Activated CD8-positive, alpha-beta T cell treated with anti-CD3 and anti-CD28 coated beads, Interleukin-2, amount 10 ng/mL, durations not matched to agents 7 days and 5 days (primary cell): ENCODE data around the gene SLC24A3. TPM values are rescaled to one million over a fixed set of nuclear protein-coding genes. Genes with fewer than 3 reads are reported as not detected.

ENCODE experiments used
- ATAC-seq: fragments of 150-1000 bp; cut with Tn5 transposase; one replicate; pipeline ENCODE4 v1.10.0; 2021; ENCODE audit warnings: moderate library complexity
- CTCF ChIA-PET: fragments of 350-600 bp; sonication (Branson Sonifier 250); formaldehyde crosslinking; loops from one replicate; lab custom pipeline; 2021; ENCODE audit warnings: antibody characterized with exemption; lab: Charles Lee
- POLR2A ChIA-PET: fragments of 350-600 bp; sonication (Branson Sonifier 250); formaldehyde crosslinking; loops from one replicate; lab custom pipeline; 2021; ENCODE audit warnings: antibody characterized with exemption; lab: Charles Lee
- DNase-seq: peaks from one replicate; pipeline ENCODE4 v3.0.0-alpha.2; 2020
- H3K27ac Mint-ChIP-seq: one replicate; pipeline ENCODE4 v1.8.0; 2021; ENCODE audit warnings: mild to moderate bottlenecking, mixed read lengths
- H3K27me3 Mint-ChIP-seq: one replicate; pipeline ENCODE4 v1.8.0; 2021; ENCODE audit warnings: low read depth, mixed read lengths
- H3K36me3 Mint-ChIP-seq: one replicate; pipeline ENCODE4 v1.8.0; 2021; ENCODE audit warnings: low read depth, mixed read lengths
- H3K4me1 Mint-ChIP-seq: one replicate; pipeline ENCODE4 v1.8.0; 2021; ENCODE audit warnings: low read depth, mixed read lengths
- H3K4me3 Mint-ChIP-seq: one replicate; pipeline ENCODE4 v1.8.0; 2021; ENCODE audit warnings: mild to moderate bottlenecking, mixed read lengths
- H3K9me3 Mint-ChIP-seq: one replicate; pipeline ENCODE4 v1.8.0; 2022; ENCODE audit warnings: mixed read lengths; ENCODE audit not compliant: insufficient read depth
- total RNA-seq, 2 experiments: library from RNA; stranded (reverse); gene quantifications; one replicate each; pipeline ENCODE4 v1.2.3, GENCODE V29; 2021

The SLC24A3 gene
- total RNA-seq, 2 experiments from 2014 or later = not detected

DNA sequence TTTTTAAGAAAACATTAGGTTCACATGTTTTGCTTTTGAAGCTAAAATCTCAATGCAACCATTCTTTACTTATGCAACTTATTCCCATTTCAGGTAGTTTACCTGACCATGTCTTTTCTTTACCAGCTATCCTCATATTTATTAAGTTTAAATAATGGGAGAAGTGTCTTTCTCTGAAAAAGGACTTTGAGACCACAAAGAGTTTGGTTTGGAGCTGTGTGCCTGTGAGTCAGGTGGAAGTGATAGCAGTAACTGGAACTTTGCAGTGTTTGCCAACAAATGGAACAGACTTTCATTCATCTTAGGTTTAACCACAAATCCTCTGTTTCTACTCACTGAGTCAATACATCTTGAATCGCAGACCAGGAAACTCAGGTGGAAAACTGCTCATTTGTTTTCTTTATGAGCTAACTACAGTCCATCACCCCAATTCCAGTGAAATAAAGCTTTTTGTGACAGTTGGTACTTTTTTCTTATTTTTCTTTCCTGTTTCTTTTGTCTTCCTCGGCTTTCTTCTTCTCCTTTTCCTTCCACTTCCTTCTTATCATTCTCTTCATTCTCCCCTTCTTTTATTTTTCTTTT lies 397.3 kb downstream of the SLC24A3 start:
- H3K4me1 Mint-ChIP-seq = no peaks in the 10 kb centered on the region
- peaks cover 3% of the 10 kb centered on the region for H3K27me3 Mint-ChIP-seq
- no peaks in the 10 kb centered on the region for H3K36me3 Mint-ChIP-seq
- no peaks in the 10 kb centered on the region for H3K9me3 Mint-ChIP-seq
- POLR2A ChIA-PET = no interaction called here
- CTCF ChIA-PET = no interaction called here
- no peak for ATAC-seq
- no peak overlapping the region for H3K4me3 Mint-ChIP-seq
- no peak overlapping the region for H3K27ac Mint-ChIP-seq
- DNase-seq = no peak

DNA sequence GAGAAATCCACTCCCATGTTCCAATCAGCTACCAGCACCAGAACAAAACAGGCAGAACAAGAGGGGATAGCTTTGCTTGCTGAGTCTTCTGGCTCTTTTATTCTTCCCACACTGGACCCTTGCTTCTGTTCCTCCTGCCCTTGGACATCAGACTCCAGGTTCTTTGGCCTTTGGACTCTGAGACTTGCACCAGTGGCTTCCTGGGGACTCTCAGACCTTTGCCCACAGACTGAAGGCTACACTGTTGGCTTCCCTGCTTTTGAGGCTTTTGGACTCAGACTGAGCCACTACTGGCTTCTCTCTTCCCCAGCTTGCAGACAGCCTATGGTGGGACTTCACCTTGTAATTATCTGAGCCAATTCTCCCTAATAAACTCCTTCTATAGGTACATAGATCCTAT lies 403.2 kb downstream of the SLC24A3 start:
- no peaks in the 10 kb centered on the region for H3K36me3 Mint-ChIP-seq
- CTCF ChIA-PET = no interaction called here
- no peaks in the 10 kb centered on the region for H3K9me3 Mint-ChIP-seq
- DNase-seq = no peak
- H3K4me1 Mint-ChIP-seq = no peaks in the 10 kb centered on the region
- H3K27me3 Mint-ChIP-seq = peaks cover 3% of the 10 kb centered on the region
- POLR2A ChIA-PET = no interaction called here
- H3K27ac Mint-ChIP-seq = no peak overlapping the region
- H3K4me3 Mint-ChIP-seq = no peak overlapping the region
- no peak for ATAC-seq

DNA sequence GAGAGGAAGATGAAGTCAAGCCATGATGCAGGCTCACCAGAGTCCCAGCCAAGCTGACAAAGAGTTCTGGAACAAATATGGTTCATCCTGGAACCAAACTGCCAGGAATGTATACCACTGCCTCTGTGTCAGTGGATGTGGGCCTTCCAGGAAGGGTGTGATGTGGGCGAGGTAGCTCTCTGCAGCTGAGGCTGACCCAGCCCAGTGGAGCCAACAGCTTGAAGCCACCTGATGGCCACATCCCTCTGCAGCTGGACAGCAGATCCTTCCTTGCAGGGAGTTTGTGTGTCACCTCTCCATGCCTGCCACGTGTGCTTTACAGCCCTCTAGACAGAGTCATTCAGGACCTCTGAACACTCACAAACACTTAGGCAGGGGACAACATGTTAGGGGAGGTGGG lies 403.6 kb downstream of the SLC24A3 start:
- ATAC-seq (no peak), DNase-seq (no peak)
- H3K9me3 Mint-ChIP-seq = no peaks in the 10 kb centered on the region
- no peak overlapping the region for H3K4me3 Mint-ChIP-seq
- ChIA-PET CTCF (interaction anchor here (1.4 kb wide), 1 partner anchor 13 kb away, joined by 5 read pairs; no protein-coding TSS in a partner anchor), POLR2A (no interaction called here)
- no peaks in the 10 kb centered on the region for H3K4me1 Mint-ChIP-seq
- peaks cover 3% of the 10 kb centered on the region for H3K27me3 Mint-ChIP-seq
- no peaks in the 10 kb centered on the region for H3K36me3 Mint-ChIP-seq
- H3K27ac Mint-ChIP-seq = no peak overlapping the region

GRCh38 chr20:19616620-19617019 lies 404.2 kb downstream of the SLC24A3 start:
- ChIA-PET POLR2A (no interaction called here), CTCF (interaction anchor here (1.4 kb wide), 1 partner anchor 12 kb away, joined by 5 read pairs; no protein-coding TSS in a partner anchor)
- Mint-ChIP-seq H3K4me3 (no peak overlapping the region), H3K27me3 (peaks cover 3% of the 10 kb centered on the region), H3K9me3 (no peaks in the 10 kb centered on the region), H3K27ac (no peak overlapping the region), H3K4me1 (no peaks in the 10 kb centered on the region), H3K36me3 (no peaks in the 10 kb centered on the region)
- ATAC-seq (no peak), DNase-seq (no peak)

DNA sequence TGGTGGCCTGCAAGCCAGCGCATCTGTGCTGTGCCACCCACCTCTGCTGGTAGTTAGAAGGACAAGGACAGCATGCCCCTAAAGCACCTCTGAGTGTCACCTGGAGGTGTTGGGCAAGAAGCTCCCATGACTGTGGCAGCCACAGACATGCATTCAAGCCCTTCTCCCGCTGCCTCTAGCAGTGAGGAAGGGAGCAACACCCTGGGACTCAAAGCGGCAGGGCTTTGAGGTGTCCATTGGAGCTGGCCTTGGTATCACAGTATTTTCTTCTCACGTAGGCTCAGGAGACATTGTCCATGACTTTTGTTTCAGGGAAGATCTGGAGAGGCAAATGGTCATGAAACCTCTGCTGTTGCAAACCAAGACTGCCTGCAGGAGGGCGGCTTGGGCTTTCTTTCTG lies 404.8 kb downstream of the SLC24A3 start:
- ChIA-PET POLR2A (no interaction called here), CTCF (interaction anchor here (1.4 kb wide), 1 partner anchor 12 kb away, joined by 5 read pairs; no protein-coding TSS in a partner anchor)
- DNase-seq (no peak), ATAC-seq (no peak)
- Mint-ChIP-seq H3K36me3 (no peaks in the 10 kb centered on the region), H3K4me1 (no peaks in the 10 kb centered on the region), H3K27me3 (peaks cover 3% of the 10 kb centered on the region), H3K4me3 (no peak overlapping the region), H3K9me3 (no peaks in the 10 kb centered on the region), H3K27ac (no peak overlapping the region)

DNA sequence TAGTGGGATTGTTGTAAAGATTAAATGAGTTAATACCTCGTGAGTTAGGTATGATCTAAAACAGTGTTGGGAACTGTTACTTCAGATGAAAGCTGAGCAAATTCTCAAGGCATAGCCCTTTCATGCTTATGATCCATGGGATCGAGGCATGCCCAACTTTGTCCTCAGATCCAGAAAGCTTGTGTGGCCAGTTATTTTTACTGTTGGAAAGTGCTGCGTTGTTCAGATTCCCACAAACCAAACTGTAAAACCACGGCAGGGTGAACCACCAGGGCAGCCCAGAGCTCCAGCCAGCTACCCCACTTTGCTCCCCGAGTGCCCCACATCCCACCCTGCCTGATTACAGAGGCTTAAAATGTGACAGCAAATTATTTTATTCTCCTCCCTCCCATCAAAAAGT lies 406.3 kb downstream of the SLC24A3 start:
- no peak overlapping the region for H3K4me3 Mint-ChIP-seq
- ChIA-PET CTCF (no interaction called here), POLR2A (no interaction called here)
- H3K27ac Mint-ChIP-seq = no peak overlapping the region
- H3K27me3 Mint-ChIP-seq = no peaks in the 10 kb centered on the region
- DNase-seq = no peak
- H3K9me3 Mint-ChIP-seq = no peaks in the 10 kb centered on the region
- ATAC-seq = no peak
- H3K36me3 Mint-ChIP-seq = no peaks in the 10 kb centered on the region
- no peaks in the 10 kb centered on the region for H3K4me1 Mint-ChIP-seq

DNA sequence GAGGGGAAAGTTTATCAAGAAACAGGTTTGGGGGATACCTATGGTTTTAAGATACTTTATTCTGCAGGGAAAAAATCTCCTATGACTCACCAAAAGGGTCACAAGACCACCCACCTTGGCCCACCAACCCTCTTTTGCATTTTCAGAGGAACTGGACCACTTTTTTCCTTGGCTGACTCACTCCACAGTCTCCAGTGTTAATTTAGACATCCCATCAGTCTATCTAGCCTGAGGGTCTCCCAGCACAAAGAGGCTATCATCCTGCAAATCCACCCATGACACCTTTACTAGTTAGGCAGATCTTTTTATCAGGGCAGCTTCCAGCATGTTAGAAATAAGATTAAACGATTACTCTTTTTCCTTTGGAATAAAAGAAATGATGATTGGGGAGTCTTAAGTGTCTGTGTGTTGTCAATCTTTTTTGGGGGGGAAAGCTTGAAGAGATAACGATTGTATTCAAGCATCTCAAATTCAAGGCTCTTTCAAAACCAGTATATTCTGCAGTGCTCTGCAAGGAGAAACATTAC lies 407.5 kb downstream of the SLC24A3 start:
- Mint-ChIP-seq H3K27ac (no peak overlapping the region), H3K27me3 (no peaks in the 10 kb centered on the region), H3K36me3 (no peaks in the 10 kb centered on the region), H3K4me3 (no peak overlapping the region), H3K9me3 (no peaks in the 10 kb centered on the region), H3K4me1 (no peaks in the 10 kb centered on the region)
- no peak for ATAC-seq
- CTCF ChIA-PET = no interaction called here
- POLR2A ChIA-PET = no interaction called here
- DNase-seq = no peak

DNA sequence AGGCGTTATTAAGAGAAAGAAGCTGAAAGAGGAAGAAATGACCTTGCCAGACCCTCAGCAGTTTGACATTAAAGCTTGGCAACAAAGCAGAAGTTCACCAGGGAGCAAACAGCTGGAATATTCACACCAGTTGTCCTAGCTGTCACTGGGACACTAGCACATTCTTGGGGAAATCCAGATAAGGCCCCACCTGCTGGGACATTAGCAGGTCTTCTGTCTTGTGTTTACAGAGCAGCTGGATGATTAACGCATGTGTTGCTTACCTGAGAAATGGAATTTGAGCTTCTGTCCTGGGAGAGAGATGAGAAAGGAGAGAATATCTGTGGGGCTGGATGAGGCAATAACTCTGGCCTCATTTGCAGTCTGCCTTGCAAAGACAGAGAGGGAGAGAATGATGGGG lies 408.0 kb downstream of the SLC24A3 start:
- H3K9me3 Mint-ChIP-seq = no peaks in the 10 kb centered on the region
- H3K36me3 Mint-ChIP-seq = no peaks in the 10 kb centered on the region
- no peak for DNase-seq
- POLR2A ChIA-PET = no interaction called here
- H3K27me3 Mint-ChIP-seq = no peaks in the 10 kb centered on the region
- CTCF ChIA-PET = no interaction called here
- H3K4me3 Mint-ChIP-seq = no peak overlapping the region
- no peaks in the 10 kb centered on the region for H3K4me1 Mint-ChIP-seq
- ATAC-seq = no peak
- H3K27ac Mint-ChIP-seq = no peak overlapping the region

GRCh38 chr20:19621072-19621471 lies 408.6 kb downstream of the SLC24A3 start:
- DNase-seq (no peak), ATAC-seq (no peak)
- Mint-ChIP-seq H3K27me3 (no peaks in the 10 kb centered on the region), H3K9me3 (no peaks in the 10 kb centered on the region), H3K27ac (no peak overlapping the region), H3K36me3 (no peaks in the 10 kb centered on the region), H3K4me1 (no peaks in the 10 kb centered on the region), H3K4me3 (no peak overlapping the region)
- CTCF ChIA-PET = no interaction called here
- POLR2A ChIA-PET = no interaction called here

GRCh38 chr20:19624221-19624965 lies 412.0 kb downstream of the SLC24A3 start:
- H3K4me1 Mint-ChIP-seq = no peaks in the 10 kb centered on the region
- no peaks in the 10 kb centered on the region for H3K36me3 Mint-ChIP-seq
- H3K4me3 Mint-ChIP-seq = no peak overlapping the region
- DNase-seq (no peak), ATAC-seq (no peak)
- no peaks in the 10 kb centered on the region for H3K9me3 Mint-ChIP-seq
- CTCF ChIA-PET = no interaction called here
- no peaks in the 10 kb centered on the region for H3K27me3 Mint-ChIP-seq
- H3K27ac Mint-ChIP-seq = no peak overlapping the region
- POLR2A ChIA-PET = interaction anchor here (0.6 kb wide), 1 partner anchor 14 kb away, joined by 3 read pairs; no protein-coding TSS in a partner anchor

GRCh38 chr20:19625426-19625825 lies 413.0 kb downstream of the SLC24A3 start:
- no peaks in the 10 kb centered on the region for H3K27me3 Mint-ChIP-seq
- H3K9me3 Mint-ChIP-seq = no peaks in the 10 kb centered on the region
- POLR2A ChIA-PET = no interaction called here
- no peak overlapping the region for H3K4me3 Mint-ChIP-seq
- H3K27ac Mint-ChIP-seq = no peak overlapping the region
- no peaks in the 10 kb centered on the region for H3K4me1 Mint-ChIP-seq
- no peaks in the 10 kb centered on the region for H3K36me3 Mint-ChIP-seq
- no peak for ATAC-seq
- CTCF ChIA-PET = no interaction called here
- DNase-seq = no peak

GRCh38 chr20:19626896-19627295 lies 414.5 kb downstream of the SLC24A3 start:
- H3K4me3 Mint-ChIP-seq = no peak overlapping the region
- ATAC-seq = no peak
- no peaks in the 10 kb centered on the region for H3K36me3 Mint-ChIP-seq

More at GRCh38 chr20:19626896-19627295, 414.5 kb downstream of the SLC24A3 start:
- no peak overlapping the region for H3K27ac Mint-ChIP-seq
- CTCF ChIA-PET = no interaction called here
- H3K27me3 Mint-ChIP-seq = no peaks in the 10 kb centered on the region
- no peaks in the 10 kb centered on the region for H3K4me1 Mint-ChIP-seq
- H3K9me3 Mint-ChIP-seq = no peaks in the 10 kb centered on the region
- DNase-seq = no peak
- POLR2A ChIA-PET = no interaction called here
